ENCODE results near the gene PNPLA6. TPM values are rescaled to one million over a fixed set of nuclear protein-coding genes. Genes with fewer than 3 reads are reported as not detected.

Gene PNPLA6
- total RNA-seq, 1 experiment from 2014 or later = 176 TPM

DNA sequence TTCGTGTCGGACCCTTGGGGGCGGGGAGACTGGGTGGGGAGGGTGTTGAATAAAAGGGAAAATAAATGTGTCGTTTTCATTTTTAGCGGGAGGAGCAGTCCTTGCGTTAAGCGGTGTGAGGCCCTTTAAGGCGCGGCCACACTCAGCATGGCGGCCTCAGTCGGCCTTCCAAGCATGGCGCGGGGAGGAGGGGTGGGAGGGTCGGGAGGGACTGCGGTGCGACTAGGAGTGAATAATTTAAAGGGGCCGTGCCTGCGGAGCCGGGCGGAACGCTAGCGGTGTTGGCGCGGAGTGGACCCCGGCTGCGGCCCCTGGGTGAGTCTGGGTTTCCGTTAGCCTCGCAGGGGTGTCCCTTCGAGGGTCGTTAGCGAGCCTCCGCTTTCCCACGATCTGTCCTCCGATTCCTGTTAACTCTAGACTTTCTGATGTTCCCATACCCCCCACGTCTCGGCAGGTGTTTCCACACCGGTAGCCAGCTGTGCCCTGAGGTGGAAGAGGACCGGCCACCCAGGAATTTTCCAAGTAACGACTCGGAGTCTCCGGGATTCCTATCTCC, 1.5 kb upstream of the PNPLA6 start:
- ChIA-PET CTCF (no interaction called here), POLR2A (interaction anchor here (0.7 kb wide), 1 partner anchor 43 kb away, joined by 4 read pairs; no protein-coding TSS in a partner anchor)
- intact Hi-C loops (cut with micrococcal nuclease; ENCODE audit: unreplicated experiment) = no loop called here
- TF ChIP-seq, protein P1, sequence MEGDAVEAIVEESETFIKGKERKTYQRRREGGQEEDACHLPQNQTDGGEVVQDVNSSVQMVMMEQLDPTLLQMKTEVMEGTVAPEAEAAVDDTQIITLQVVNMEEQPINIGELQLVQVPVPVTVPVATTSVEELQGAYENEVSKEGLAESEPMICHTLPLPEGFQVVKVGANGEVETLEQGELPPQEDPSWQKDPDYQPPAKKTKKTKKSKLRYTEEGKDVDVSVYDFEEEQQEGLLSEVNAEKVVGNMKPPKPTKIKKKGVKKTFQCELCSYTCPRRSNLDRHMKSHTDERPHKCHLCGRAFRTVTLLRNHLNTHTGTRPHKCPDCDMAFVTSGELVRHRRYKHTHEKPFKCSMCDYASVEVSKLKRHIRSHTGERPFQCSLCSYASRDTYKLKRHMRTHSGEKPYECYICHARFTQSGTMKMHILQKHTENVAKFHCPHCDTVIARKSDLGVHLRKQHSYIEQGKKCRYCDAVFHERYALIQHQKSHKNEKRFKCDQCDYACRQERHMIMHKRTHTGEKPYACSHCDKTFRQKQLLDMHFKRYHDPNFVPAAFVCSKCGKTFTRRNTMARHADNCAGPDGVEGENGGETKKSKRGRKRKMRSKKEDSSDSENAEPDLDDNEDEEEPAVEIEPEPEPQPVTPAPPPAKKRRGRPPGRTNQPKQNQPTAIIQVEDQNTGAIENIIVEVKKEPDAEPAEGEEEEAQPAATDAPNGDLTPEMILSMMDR (IDR thresholded peaks at IDR 0.05) = no peak
- TF ChIP-seq POLR2AphosphoS5 (IDR thresholded peaks at IDR 0.05; ENCODE audit: low read depth, low read length) (peak; percentile 49; the same call in 1 of the 2 replicates), TCF7L2 (IDR thresholded peaks at IDR 0.05; ENCODE audit: low read depth, low read length) (no peak), REST (IDR thresholded peaks at IDR 0.05; ENCODE audit: insufficient read depth in 1 of 2, low read depth in 2 of 2, low read length in 1 of 2) (no peak), SIN3A (IDR thresholded peaks at IDR 0.05; ENCODE audit: borderline replicate concordance, insufficient read depth, low read depth, low read length) (peak; percentile 60; the same call in 1 of the 2 replicates)
- DNase-seq (ENCODE audit: low read depth, low spot score) = no peak
- BruUV-seq (replicated peaks) = no TSS peak
- Histone ChIP-seq H3K9me3 (ENCODE audit: control insufficient read depth, insufficient read depth, low read depth, low read length) (no peaks in the 10 kb centered on the region), H3K27ac (ENCODE audit: low read length) (peak overlapping the region; percentile 84), H3K36me3 (ENCODE audit: control insufficient read depth, insufficient read depth, low read length) (peaks cover 8% of the 10 kb centered on the region; the same call in 1 of the 2 replicates), H3K27me3 (ENCODE audit: control insufficient read depth, insufficient read depth, low read length) (no peaks in the 10 kb centered on the region), H3K4me3 (ENCODE audit: low read depth in 2 of 2, low read length in 2 of 2) (peak overlapping the region; percentile 78 to 83), H3K4me1 (ENCODE audit: control insufficient read depth, insufficient read depth, low read length) (0 out of 2 replicates have a peak, but pooled peaks cover 7% of the 10 kb centered on the region)
- in situ Hi-C loops (cut with HindIII; ENCODE audit: low pct_unique_long_range_greater_than_20kb, low sequenced_read_pairs) = no loop called here
- peak; percentile 70 for ATAC-seq

GRCh38 chr19:7534531-7535046, 928 bp upstream of the PNPLA6 start:
- peaks cover 8% of the 10 kb centered on the region; the same call in 1 of the 2 replicates for H3K36me3 ChIP-seq (ENCODE audit: control insufficient read depth, insufficient read depth, low read length)
- in situ Hi-C loops (cut with HindIII; ENCODE audit: low pct_unique_long_range_greater_than_20kb, low sequenced_read_pairs) (no loop called here), intact Hi-C loops (cut with micrococcal nuclease; ENCODE audit: unreplicated experiment) (no loop called here)
- H3K9me3 ChIP-seq (ENCODE audit: control insufficient read depth, insufficient read depth, low read depth, low read length) = no peaks in the 10 kb centered on the region
- H3K4me1 ChIP-seq (ENCODE audit: control insufficient read depth, insufficient read depth, low read length) = 0 out of 2 replicates have a peak, but pooled peaks cover 7% of the 10 kb centered on the region
- peak; percentile 64 for ATAC-seq
- H3K27ac ChIP-seq (ENCODE audit: low read length) = peak overlapping the region; percentile 84
- ChIA-PET POLR2A (interaction anchor here (0.7 kb wide), 1 partner anchor 44 kb away, joined by 4 read pairs; no protein-coding TSS in a partner anchor), CTCF (no interaction called here)
- BruUV-seq (replicated peaks) = no TSS peak
- peak overlapping the region; percentile 78 to 83 for H3K4me3 ChIP-seq (ENCODE audit: low read depth in 2 of 2, low read length in 2 of 2)
- DNase-seq (ENCODE audit: low read depth, low spot score) = no peak
- H3K27me3 ChIP-seq (ENCODE audit: control insufficient read depth, insufficient read depth, low read length) = no peaks in the 10 kb centered on the region
- TF ChIP-seq, protein P1 (IDR thresholded peaks at IDR 0.05) = no peak; the same call in 1 of the 2 replicates
- TF ChIP-seq SIN3A (IDR thresholded peaks at IDR 0.05; ENCODE audit: borderline replicate concordance, insufficient read depth, low read depth, low read length) (no peak), POLR2AphosphoS5 (IDR thresholded peaks at IDR 0.05; ENCODE audit: low read depth, low read length) (no peak; the same call in none of the 2 replicates)

Measured in Panc1 (cell line).